ENCODE data around the gene TSHZ1. TPM values are rescaled to one million over a fixed set of nuclear protein-coding genes. Genes with fewer than 3 reads are reported as not detected.

The TSHZ1 gene
- polyA plus RNA-seq, 2 of the 4 experiments (the other 2 are of a cell fraction), result 2.2 to 3.0 TPM

DNA sequence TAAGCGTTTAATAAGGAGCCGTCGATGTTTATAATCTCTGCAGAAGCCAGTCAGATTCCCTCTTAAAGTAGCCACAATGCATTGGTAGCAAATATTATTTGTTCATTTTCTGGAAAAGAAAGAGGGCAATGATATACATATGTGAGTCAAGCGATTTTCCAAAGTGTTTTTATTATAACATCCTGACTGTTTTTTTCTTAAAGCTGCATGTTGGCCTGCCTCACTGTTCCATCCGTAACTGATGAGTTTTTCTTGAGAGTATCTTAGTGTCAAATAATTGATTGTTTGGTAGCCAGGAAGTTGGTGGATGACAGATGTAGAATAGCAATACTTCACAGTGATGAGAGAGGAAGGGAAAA, 3.7 kb downstream of the TSHZ1 start:
- CTCF ChIA-PET, result interaction anchor here (1.2 kb wide), 1 partner anchor 15 kb away, joined by 3 read pairs; no protein-coding TSS in a partner anchor
- Histone ChIP-seq H3K4me3 (no peak overlapping the region), H3K9me3 (no peaks in the 10 kb centered on the region), H3K4me1 (peaks cover 9% of the 10 kb centered on the region), H3K27ac (no peak overlapping the region), H3K4me2 (no peak overlapping the region)
- no peak for DNase-seq (ENCODE audit: low read depth in 1 of 2, low spot score in 1 of 2)
- WGBS (ENCODE audit: missing lambda C conversion rate), result 87% methylated on average over 5 of the region's 5 CpGs
- ATAC-seq, result no peak
- FAIRE-seq, result no peak
- POLR2A ChIA-PET, result no interaction called here
- TF ChIP-seq RAD21 (conservative IDR thresholded peaks at IDR 0.05 in 1 of 2, IDR thresholded peaks at IDR 0.05 in 1 of 2), result no peak
- no peak for TF ChIP-seq ZC3H11A (IDR thresholded peaks at IDR 0.05)

DNA sequence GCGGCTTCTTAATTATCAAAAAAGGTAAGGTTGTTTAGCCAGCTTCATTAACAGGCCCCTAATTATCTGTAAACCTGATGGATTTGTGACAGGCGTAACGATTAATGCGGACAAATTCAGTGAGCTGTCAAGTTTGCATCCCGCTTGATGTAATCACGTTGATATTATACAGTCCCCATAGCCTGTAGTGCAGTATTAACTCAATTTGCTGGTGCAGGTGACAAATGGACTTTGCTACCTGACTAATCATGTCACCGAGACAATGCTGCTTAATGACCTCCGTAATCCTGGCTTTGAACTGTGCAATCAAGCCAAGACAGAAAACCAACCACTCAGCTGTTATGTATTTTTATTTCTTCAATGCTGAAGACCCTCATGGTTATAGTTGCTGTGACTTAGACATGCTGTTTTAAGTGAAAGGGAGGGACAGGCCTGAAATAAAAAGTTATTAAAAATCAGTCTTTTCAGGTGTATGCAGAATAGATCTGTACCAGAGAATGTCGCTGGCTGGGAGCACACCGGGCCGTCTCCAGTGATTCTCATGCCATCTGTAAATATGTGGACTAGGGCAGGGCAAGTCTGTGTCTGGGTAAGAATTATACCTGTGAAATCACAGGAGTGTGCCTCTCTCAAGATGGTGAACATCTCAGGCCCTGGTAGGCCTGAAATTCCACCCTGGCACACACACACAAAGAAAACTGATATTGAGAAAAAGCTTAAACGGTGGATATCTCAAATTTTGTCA, 4.3 kb downstream of the TSHZ1 start:
- POLR2A ChIA-PET, result no interaction called here
- DNase-seq (ENCODE audit: low read depth in 1 of 2, low spot score in 1 of 2), result no peak
- Histone ChIP-seq H3K4me2 (no peak overlapping the region), H3K9me3 (no peaks in the 10 kb centered on the region), H3K4me1 (peaks cover 9% of the 10 kb centered on the region), H3K27ac (no peak overlapping the region), H3K4me3 (no peak overlapping the region)
- TF ChIP-seq ZFP36 (IDR thresholded peaks at IDR 0.05; ENCODE audit: borderline replicate concordance, partially characterized antibody) (no peak), RARB (CRISPR knock-in tag; IDR thresholded peaks at IDR 0.05) (no peak), SREBF2 (IDR thresholded peaks at IDR 0.05) (no peak), TFCP2L1 (CRISPR knock-in tag; IDR thresholded peaks at IDR 0.05) (no peak), ZSCAN20 (CRISPR knock-in tag; IDR thresholded peaks at IDR 0.05) (no peak), RCOR1 (IDR thresholded peaks at IDR 0.05; ENCODE audit: low read depth, low read length) (no peak), KDM5A (IDR thresholded peaks at IDR 0.05) (no peak), MYC (IDR thresholded peaks at IDR 0.05; ENCODE audit: borderline replicate concordance, low read length) (no peak), EHMT2 (IDR thresholded peaks at IDR 0.05; ENCODE audit: low read depth) (no peak), GATA3 (IDR thresholded peaks at IDR 0.05; ENCODE audit: borderline replicate concordance) (no peak), CBX2 (IDR thresholded peaks at IDR 0.05; ENCODE audit: borderline replicate concordance, low read depth) (no peak), KDM1A (IDR thresholded peaks at IDR 0.05; ENCODE audit: low read depth) (no peak), MAZ (IDR thresholded peaks at IDR 0.05; ENCODE audit: borderline replicate concordance, low read depth, low read length) (no peak)
- TF ChIP-seq, protein P1, sequence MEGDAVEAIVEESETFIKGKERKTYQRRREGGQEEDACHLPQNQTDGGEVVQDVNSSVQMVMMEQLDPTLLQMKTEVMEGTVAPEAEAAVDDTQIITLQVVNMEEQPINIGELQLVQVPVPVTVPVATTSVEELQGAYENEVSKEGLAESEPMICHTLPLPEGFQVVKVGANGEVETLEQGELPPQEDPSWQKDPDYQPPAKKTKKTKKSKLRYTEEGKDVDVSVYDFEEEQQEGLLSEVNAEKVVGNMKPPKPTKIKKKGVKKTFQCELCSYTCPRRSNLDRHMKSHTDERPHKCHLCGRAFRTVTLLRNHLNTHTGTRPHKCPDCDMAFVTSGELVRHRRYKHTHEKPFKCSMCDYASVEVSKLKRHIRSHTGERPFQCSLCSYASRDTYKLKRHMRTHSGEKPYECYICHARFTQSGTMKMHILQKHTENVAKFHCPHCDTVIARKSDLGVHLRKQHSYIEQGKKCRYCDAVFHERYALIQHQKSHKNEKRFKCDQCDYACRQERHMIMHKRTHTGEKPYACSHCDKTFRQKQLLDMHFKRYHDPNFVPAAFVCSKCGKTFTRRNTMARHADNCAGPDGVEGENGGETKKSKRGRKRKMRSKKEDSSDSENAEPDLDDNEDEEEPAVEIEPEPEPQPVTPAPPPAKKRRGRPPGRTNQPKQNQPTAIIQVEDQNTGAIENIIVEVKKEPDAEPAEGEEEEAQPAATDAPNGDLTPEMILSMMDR (IDR thresholded peaks at IDR 0.05), result no peak
- TF ChIP-seq, protein P2, sequence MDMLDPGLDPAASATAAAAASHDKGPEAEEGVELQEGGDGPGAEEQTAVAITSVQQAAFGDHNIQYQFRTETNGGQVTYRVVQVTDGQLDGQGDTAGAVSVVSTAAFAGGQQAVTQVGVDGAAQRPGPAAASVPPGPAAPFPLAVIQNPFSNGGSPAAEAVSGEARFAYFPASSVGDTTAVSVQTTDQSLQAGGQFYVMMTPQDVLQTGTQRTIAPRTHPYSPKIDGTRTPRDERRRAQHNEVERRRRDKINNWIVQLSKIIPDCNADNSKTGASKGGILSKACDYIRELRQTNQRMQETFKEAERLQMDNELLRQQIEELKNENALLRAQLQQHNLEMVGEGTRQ (IDR thresholded peaks at IDR 0.05), result no peak
- no peak for ATAC-seq
- no peak for FAIRE-seq
- CTCF ChIA-PET, result interaction anchor here (1.2 kb wide), 1 partner anchor 15 kb away, joined by 3 read pairs; no protein-coding TSS in a partner anchor
- 86% methylated on average over 12 of the region's 12 CpGs for WGBS (ENCODE audit: missing lambda C conversion rate)

DNA sequence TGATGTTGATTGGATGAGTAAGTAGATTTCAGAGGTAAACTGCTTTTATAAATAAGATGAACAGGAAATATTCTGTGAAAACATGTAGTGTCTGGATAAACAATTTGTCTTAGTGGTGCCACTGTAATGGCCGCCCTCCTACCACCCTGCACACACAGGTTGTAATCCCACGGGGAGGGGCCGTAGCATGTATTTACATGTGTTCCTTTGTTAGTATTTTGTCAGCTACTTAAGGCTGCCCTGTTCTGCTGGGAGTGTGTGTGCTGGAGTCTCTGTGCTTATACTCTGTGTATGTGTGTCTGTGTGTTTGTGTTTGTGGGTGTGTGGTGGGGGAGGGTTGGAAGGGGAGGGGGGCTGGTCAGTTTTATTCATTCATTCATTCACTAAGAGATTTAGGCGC, 5.1 kb downstream of the TSHZ1 start:
- ATAC-seq, result no peak
- ChIA-PET CTCF (no interaction called here), POLR2A (no interaction called here)
- Histone ChIP-seq H3K9me3 (no peaks in the 10 kb centered on the region), H3K4me3 (no peak overlapping the region), H3K4me2 (no peak overlapping the region), H3K4me1 (0 out of 3 replicates have a peak, but pooled peaks cover 3% of the 10 kb centered on the region), H3K27ac (no peak overlapping the region)
- FAIRE-seq, result no peak
- 90% methylated on average over 4 of the region's 4 CpGs for WGBS (ENCODE audit: missing lambda C conversion rate)
- no peak for DNase-seq (ENCODE audit: low read depth in 1 of 2, low spot score in 1 of 2)
- TF ChIP-seq ZFP36 (IDR thresholded peaks at IDR 0.05; ENCODE audit: borderline replicate concordance, partially characterized antibody), result no peak
- TF ChIP-seq RCOR1 (IDR thresholded peaks at IDR 0.05; ENCODE audit: low read depth, low read length), result no peak
- no peak for TF ChIP-seq TFCP2L1 (CRISPR knock-in tag; IDR thresholded peaks at IDR 0.05)
- TF ChIP-seq NFE2L2 (conservative IDR thresholded peaks at IDR 0.05; ENCODE audit: low read length), result no peak
- no peak for TF ChIP-seq ZNF302 (CRISPR knock-in tag; IDR thresholded peaks at IDR 0.05)
- TF ChIP-seq FOXS1 (CRISPR knock-in tag; IDR thresholded peaks at IDR 0.05), result no peak
- no peak for TF ChIP-seq CHD2 (IDR thresholded peaks at IDR 0.05; ENCODE audit: low read length, partially characterized antibody)
- TF ChIP-seq KDM5A (IDR thresholded peaks at IDR 0.05), result no peak
- TF ChIP-seq JUNB (IDR thresholded peaks at IDR 0.05), result no peak
- no peak for TF ChIP-seq CBX8 (IDR thresholded peaks at IDR 0.05)
- TF ChIP-seq, protein P2 (IDR thresholded peaks at IDR 0.05), result no peak
- TF ChIP-seq HOXB5 (CRISPR knock-in tag; IDR thresholded peaks at IDR 0.05), result no peak
- TF ChIP-seq KDM1A (IDR thresholded peaks at IDR 0.05; ENCODE audit: low read depth), result no peak
- TF ChIP-seq, protein P3, sequence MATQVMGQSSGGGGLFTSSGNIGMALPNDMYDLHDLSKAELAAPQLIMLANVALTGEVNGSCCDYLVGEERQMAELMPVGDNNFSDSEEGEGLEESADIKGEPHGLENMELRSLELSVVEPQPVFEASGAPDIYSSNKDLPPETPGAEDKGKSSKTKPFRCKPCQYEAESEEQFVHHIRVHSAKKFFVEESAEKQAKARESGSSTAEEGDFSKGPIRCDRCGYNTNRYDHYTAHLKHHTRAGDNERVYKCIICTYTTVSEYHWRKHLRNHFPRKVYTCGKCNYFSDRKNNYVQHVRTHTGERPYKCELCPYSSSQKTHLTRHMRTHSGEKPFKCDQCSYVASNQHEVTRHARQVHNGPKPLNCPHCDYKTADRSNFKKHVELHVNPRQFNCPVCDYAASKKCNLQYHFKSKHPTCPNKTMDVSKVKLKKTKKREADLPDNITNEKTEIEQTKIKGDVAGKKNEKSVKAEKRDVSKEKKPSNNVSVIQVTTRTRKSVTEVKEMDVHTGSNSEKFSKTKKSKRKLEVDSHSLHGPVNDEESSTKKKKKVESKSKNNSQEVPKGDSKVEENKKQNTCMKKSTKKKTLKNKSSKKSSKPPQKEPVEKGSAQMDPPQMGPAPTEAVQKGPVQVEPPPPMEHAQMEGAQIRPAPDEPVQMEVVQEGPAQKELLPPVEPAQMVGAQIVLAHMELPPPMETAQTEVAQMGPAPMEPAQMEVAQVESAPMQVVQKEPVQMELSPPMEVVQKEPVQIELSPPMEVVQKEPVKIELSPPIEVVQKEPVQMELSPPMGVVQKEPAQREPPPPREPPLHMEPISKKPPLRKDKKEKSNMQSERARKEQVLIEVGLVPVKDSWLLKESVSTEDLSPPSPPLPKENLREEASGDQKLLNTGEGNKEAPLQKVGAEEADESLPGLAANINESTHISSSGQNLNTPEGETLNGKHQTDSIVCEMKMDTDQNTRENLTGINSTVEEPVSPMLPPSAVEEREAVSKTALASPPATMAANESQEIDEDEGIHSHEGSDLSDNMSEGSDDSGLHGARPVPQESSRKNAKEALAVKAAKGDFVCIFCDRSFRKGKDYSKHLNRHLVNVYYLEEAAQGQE (IDR thresholded peaks at IDR 0.05), result no peak
- TF ChIP-seq EHMT2 (IDR thresholded peaks at IDR 0.05; ENCODE audit: low read depth), result no peak
